ENCODE measurements around the gene NTM.

- TF ChIP-seq CTCF (IDR thresholded peaks at IDR 0.05; ENCODE audit: poor library complexity, severe bottlenecking) (no peak), EP300 (conservative IDR thresholded peaks at IDR 0.05; ENCODE audit: poor library complexity, severe bottlenecking) (no peak), MXI1 (conservative IDR thresholded peaks at IDR 0.05; ENCODE audit: poor library complexity, severe bottlenecking) (no peak), POLR2AphosphoS5 (IDR thresholded peaks at IDR 0.05) (no peak), TAF1 (IDR thresholded peaks at IDR 0.05; ENCODE audit: low read depth) (no peak), SMC3 (conservative IDR thresholded peaks at IDR 0.05; ENCODE audit: poor library complexity) (no peak), EZH2 (IDR thresholded peaks at IDR 0.05; ENCODE audit: borderline replicate concordance, insufficient read depth, low read length, poor library complexity, severe bottlenecking) (no peak), REST (IDR thresholded peaks at IDR 0.05; ENCODE audit: borderline replicate concordance) (no peak), RAD21 (conservative IDR thresholded peaks at IDR 0.05) (no peak)
These were observed 505.2 kb downstream of the NTM start for GRCh38 chr11:131875611-131876010.

All from neural cell (in vitro differentiated cells).